Upper lobe of right lung (tissue), 1 donor: ENCODE results near the gene CCDC39. TPM values are rescaled to one million over a fixed set of nuclear protein-coding genes. Genes with fewer than 3 reads are reported as not detected.
"Not testable (repeated sequence)": the region's sequence is repeated elsewhere in the genome, so short reads cannot be mapped to it uniquely, and the experiment has no call there.

Experiments
- ATAC-seq: fragments of 200-7000 bp; cut with Tn5 transposase; one replicate; pipeline ENCODE4 v1.9.1; 2020; ENCODE audit warnings: mild to moderate bottlenecking, moderate library complexity
- DNase-seq: peaks from one replicate; pipeline ENCODE4 v3.0.0-alpha.2; 2020
- H3K27ac ChIP-seq: fragments of 200-600 bp; one replicate; pipeline ENCODE4 v1.8.0; 2022
- H3K27me3 ChIP-seq: fragments of 200-600 bp; one replicate; pipeline ENCODE4 v1.8.0; 2022; ENCODE audit warnings: mild to moderate bottlenecking
- H3K36me3 ChIP-seq: fragments of 200-600 bp; one replicate; pipeline ENCODE4 v1.8.0; 2022
- H3K4me1 ChIP-seq: fragments of 200-600 bp; one replicate; pipeline ENCODE4 v1.8.0; 2022
- H3K4me3 ChIP-seq: fragments of 200-600 bp; one replicate; pipeline ENCODE4 v1.8.0; 2022; ENCODE audit warnings: mild to moderate bottlenecking
- H3K9me3 ChIP-seq: fragments of 200-600 bp; one replicate; pipeline ENCODE4 v1.8.0; 2022
- intact Hi-C: fragments of 100-400 bp; cut with DNase I; formaldehyde crosslinking; loops from one replicate; pipeline ENCODE4 v1.11.0; 2022
- total RNA-seq: library from RNA; stranded (reverse); fragmentation: NEBNext Ultra II Directional; extraction: Animal tissue kit (Norgen Biotek cat#: 25700); gene quantifications from one replicate; pipeline ENCODE4 v1.2.1, GENCODE V29; 2021
- TF ChIP-seq, protein P1 (sequence below): fragments of 200-600 bp; IDR thresholded peaks from one replicate; pipeline ENCODE4 v1.8.0; 2022; ENCODE audit warnings: antibody characterized with exemption
- donor health status: DM: no; HTN: yes; CAD: no; lungs with severe emphysema.

The CCDC39 gene
- total RNA-seq, 1 donor from 2014 or later: not detected

GRCh38 chr3:180624714-180625113 is 54.6 kb downstream of the CCDC39 start:
- DNase-seq (no peak), ATAC-seq (no peak)
- no peak overlapping the region for H3K4me3 ChIP-seq
- no peaks in the 10 kb centered on the region for H3K4me1 ChIP-seq
- no peaks in the 10 kb centered on the region for H3K36me3 ChIP-seq
- H3K9me3 ChIP-seq: no peaks in the 10 kb centered on the region
- no peak overlapping the region for H3K27ac ChIP-seq
- no peaks in the 10 kb centered on the region for H3K27me3 ChIP-seq
- TF ChIP-seq, protein P1, sequence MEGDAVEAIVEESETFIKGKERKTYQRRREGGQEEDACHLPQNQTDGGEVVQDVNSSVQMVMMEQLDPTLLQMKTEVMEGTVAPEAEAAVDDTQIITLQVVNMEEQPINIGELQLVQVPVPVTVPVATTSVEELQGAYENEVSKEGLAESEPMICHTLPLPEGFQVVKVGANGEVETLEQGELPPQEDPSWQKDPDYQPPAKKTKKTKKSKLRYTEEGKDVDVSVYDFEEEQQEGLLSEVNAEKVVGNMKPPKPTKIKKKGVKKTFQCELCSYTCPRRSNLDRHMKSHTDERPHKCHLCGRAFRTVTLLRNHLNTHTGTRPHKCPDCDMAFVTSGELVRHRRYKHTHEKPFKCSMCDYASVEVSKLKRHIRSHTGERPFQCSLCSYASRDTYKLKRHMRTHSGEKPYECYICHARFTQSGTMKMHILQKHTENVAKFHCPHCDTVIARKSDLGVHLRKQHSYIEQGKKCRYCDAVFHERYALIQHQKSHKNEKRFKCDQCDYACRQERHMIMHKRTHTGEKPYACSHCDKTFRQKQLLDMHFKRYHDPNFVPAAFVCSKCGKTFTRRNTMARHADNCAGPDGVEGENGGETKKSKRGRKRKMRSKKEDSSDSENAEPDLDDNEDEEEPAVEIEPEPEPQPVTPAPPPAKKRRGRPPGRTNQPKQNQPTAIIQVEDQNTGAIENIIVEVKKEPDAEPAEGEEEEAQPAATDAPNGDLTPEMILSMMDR: no peak
- intact Hi-C loops: no loop called here

- DNase-seq (no peak), ATAC-seq (no peak)
- TF ChIP-seq, protein P1: no peak
- Histone ChIP-seq H3K36me3 (no peaks in the 10 kb centered on the region), H3K4me1 (no peaks in the 10 kb centered on the region), H3K27me3 (no peaks in the 10 kb centered on the region), H3K9me3 (no peaks in the 10 kb centered on the region), H3K4me3 (no peak overlapping the region), H3K27ac (no peak overlapping the region)
- intact Hi-C loops: no loop called here
Measured at GRCh38 chr3:180619723-180620122, 59.6 kb downstream of the CCDC39 start.

DNA sequence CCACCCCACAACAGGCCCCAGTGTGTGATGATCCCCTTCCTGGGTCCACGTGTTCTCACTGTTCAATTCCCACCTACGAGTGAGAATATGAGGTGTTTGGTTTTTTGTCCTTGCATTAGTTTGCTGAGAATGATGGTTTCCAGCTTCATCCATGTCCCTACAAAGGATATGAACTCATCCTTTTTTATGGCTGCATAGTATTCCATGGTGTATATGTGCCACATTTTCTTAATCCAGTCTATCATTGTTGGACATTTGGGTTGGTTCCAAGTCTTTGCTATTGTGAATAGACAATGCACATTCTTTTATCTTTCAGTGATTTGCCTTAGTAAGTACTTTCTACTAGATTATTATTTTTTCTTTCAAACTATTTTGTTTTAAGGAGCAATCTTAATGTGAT is 60.7 kb downstream of the CCDC39 start:
- intact Hi-C loops: not testable (repeated sequence)

GRCh38 chr3:180617049-180617448 is 62.2 kb downstream of the CCDC39 start:
- ATAC-seq (no peak), DNase-seq (no peak)
- intact Hi-C loops: no loop called here
- no peak overlapping the region for H3K27ac ChIP-seq
- H3K4me3 ChIP-seq: no peak overlapping the region
- no peaks in the 10 kb centered on the region for H3K4me1 ChIP-seq
- H3K36me3 ChIP-seq: peaks cover 13% of the 10 kb centered on the region
- H3K27me3 ChIP-seq: no peaks in the 10 kb centered on the region
- no peaks in the 10 kb centered on the region for H3K9me3 ChIP-seq
- TF ChIP-seq, protein P1: no peak

More for the DNA sequence above, 60.7 kb downstream of the CCDC39 start:
- H3K9me3 ChIP-seq, H3K4me1 ChIP-seq, DNase-seq, H3K4me3 ChIP-seq, H3K36me3 ChIP-seq, ATAC-seq, H3K27me3 ChIP-seq, H3K27ac ChIP-seq: not testable (repeated sequence)

- no peak overlapping the region for H3K27ac ChIP-seq
- H3K36me3 ChIP-seq: peaks cover 24% of the 10 kb centered on the region
- intact Hi-C loops: no loop called here
- TF ChIP-seq, protein P1: no peak
- H3K4me1 ChIP-seq: no peaks in the 10 kb centered on the region
- ATAC-seq (no peak), DNase-seq (no peak)
- H3K9me3 ChIP-seq: no peaks in the 10 kb centered on the region
- no peaks in the 10 kb centered on the region for H3K27me3 ChIP-seq
- no peak overlapping the region for H3K4me3 ChIP-seq
Measured at GRCh38 chr3:180615954-180616353, 63.3 kb downstream of the CCDC39 start.

- no peaks in the 10 kb centered on the region for H3K27me3 ChIP-seq
- no peak overlapping the region for H3K27ac ChIP-seq
- no peaks in the 10 kb centered on the region for H3K4me1 ChIP-seq
- intact Hi-C loops: no loop called here
- peaks cover 60% of the 10 kb centered on the region for H3K36me3 ChIP-seq
- DNase-seq (no peak), ATAC-seq (no peak)
- no peaks in the 10 kb centered on the region for H3K9me3 ChIP-seq
- TF ChIP-seq, protein P1: no peak
- H3K4me3 ChIP-seq: no peak overlapping the region
Measured at GRCh38 chr3:180612364-180612763, 66.9 kb downstream of the CCDC39 start.
